Measurements from ENCODE around the gene CD164L2.

DNA sequence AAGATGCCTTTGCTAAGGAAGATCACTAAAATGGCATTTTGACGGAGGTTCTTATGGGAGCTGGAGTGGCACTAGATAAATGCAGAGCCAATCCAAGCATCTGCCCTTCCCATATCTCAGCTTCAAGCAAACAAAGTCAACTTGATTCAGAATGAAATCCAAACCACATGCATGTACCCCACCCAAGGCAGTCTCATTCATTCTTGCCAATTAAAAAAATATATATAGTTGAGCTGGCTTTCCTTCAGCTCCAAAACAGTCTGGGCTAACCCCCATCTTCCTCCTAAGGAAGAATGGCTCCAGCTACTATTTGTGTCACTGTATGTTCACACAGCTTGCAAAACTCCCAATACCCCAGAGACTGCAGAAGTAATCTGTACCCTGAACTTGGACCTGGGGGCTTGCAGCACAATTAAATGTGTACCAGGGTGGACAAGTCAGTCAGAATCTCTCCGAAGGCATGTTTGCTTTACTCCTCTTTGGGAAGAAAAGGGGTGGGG, 44.7 kb upstream of the CD164L2 start:
- TF ChIP-seq ZNF565 (CRISPR knock-in tag; conservative IDR thresholded peaks at IDR 0.05; ENCODE audit: low read depth) (no peak), ZFP3 (CRISPR knock-in tag; IDR thresholded peaks at IDR 0.05) (no peak), ZC3H10 (CRISPR knock-in tag; IDR thresholded peaks at IDR 0.05) (no peak), TCF4 (CRISPR knock-in tag; IDR thresholded peaks at IDR 0.05; ENCODE audit: borderline replicate concordance) (no peak), GLIS3 (CRISPR knock-in tag; IDR thresholded peaks at IDR 0.05) (no peak), OSR1 (CRISPR knock-in tag; IDR thresholded peaks at IDR 0.05) (no peak), SNAI2 (CRISPR knock-in tag; IDR thresholded peaks at IDR 0.05) (no peak), ZNF70 (CRISPR knock-in tag; IDR thresholded peaks at IDR 0.05) (no peak), BACH2 (CRISPR knock-in tag; IDR thresholded peaks at IDR 0.05; ENCODE audit: borderline replicate concordance) (no peak)
- TF ChIP-seq, protein P1, sequence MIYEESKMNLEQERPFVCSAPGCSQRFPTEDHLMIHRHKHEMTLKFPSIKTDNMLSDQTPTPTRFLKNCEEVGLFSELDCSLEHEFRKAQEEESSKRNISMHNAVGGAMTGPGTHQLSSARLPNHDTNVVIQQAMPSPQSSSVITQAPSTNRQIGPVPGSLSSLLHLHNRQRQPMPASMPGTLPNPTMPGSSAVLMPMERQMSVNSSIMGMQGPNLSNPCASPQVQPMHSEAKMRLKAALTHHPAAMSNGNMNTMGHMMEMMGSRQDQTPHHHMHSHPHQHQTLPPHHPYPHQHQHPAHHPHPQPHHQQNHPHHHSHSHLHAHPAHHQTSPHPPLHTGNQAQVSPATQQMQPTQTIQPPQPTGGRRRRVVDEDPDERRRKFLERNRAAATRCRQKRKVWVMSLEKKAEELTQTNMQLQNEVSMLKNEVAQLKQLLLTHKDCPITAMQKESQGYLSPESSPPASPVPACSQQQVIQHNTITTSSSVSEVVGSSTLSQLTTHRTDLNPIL (CRISPR knock-in tag; IDR thresholded peaks at IDR 0.05; ENCODE audit: low read depth), result no peak
- TF ChIP-seq, protein P2, sequence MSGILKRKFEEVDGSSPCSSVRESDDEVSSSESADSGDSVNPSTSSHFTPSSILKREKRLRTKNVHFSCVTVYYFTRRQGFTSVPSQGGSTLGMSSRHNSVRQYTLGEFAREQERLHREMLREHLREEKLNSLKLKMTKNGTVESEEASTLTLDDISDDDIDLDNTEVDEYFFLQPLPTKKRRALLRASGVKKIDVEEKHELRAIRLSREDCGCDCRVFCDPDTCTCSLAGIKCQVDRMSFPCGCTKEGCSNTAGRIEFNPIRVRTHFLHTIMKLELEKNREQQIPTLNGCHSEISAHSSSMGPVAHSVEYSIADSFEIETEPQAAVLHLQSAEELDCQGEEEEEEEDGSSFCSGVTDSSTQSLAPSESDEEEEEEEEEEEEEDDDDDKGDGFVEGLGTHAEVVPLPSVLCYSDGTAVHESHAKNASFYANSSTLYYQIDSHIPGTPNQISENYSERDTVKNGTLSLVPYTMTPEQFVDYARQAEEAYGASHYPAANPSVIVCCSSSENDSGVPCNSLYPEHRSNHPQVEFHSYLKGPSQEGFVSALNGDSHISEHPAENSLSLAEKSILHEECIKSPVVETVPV (CRISPR knock-in tag; IDR thresholded peaks at IDR 0.05), result no peak
